WERI-Rb-1 (cell line): ENCODE measurements around the gene HSP90B1.

Source experiments
- DNase-seq: peaks from one replicate; pipeline ENCODE4 v3.0.0-alpha.2; 2020
- H3K27ac ChIP-seq: fragments of 250-450 bp; sonication (Bioruptor Pico); 2 replicates; pipeline ENCODE4 v1.5.1; 2020; ENCODE audit warnings: mild to moderate bottlenecking, moderate library complexity
- H3K27me3 ChIP-seq: fragments of 250-450 bp; sonication (Bioruptor Pico); 2 replicates; pipeline ENCODE4 v1.5.1; 2021; ENCODE audit warnings: mild to moderate bottlenecking, low read depth, moderate library complexity; ENCODE audit not compliant: insufficient read depth, severe bottlenecking
- H3K36me3 ChIP-seq: fragments of 250-450 bp; sonication (Bioruptor Pico); 2 replicates; pipeline ENCODE4 v1.5.1; 2020; ENCODE audit warnings: mild to moderate bottlenecking, moderate library complexity
- H3K4me3 ChIP-seq: 2 replicates; pipeline ENCODE4 v1.5.1; 2011; ENCODE audit warnings: low read depth, mild to moderate bottlenecking, control low read depth, low read length
- H3K9me3 ChIP-seq: fragments of 250-450 bp; sonication (Bioruptor Pico); 2 replicates; pipeline ENCODE4 v1.5.1; 2021; ENCODE audit warnings: mild to moderate bottlenecking, moderate library complexity; ENCODE audit not compliant: severe bottlenecking
- CTCF ChIP-seq: IDR thresholded peaks from 2 replicates; pipeline ENCODE4 v1.5.1; 2011; ENCODE audit warnings: low read depth, mild to moderate bottlenecking, control low read depth, inconsistent platforms, low read length

Gene HSP90B1

DNA sequence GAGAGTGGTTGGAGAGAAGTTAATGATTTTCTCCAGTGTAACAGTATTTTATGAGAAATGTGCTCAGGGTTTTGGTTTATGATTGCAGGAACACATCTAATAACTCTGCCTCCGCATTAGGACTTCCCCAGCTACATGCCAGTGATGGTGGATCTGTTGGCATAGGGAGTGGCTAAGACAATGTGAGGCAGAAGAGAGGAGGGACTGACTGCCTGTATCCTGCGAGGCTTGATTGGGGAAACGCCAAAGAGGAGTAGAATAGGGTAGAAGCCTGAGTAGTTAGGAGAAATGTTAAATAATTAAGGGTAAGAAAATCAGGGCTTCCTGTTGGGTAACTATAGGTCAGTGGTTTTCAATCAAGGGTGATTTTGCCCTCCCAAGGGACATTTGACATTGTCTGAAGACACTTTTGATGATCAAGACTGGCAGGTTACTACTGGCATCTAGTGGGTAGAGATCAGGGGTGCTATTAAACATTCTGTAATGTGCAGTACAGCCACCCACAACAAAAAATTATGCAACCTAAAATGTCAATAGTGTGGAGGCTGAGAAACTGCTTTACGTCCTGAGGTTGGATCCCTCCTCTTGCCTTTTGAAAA lies 48.3 kb downstream of the HSP90B1 start:
- Histone ChIP-seq H3K27me3 (no peaks in the 10 kb centered on the region), H3K36me3 (peaks cover 58% of the 10 kb centered on the region), H3K9me3 (no peaks in the 10 kb centered on the region), H3K4me3 (no peak overlapping the region), H3K27ac (no peak overlapping the region)
- DNase-seq = no peak
- TF ChIP-seq CTCF = no peak

- Histone ChIP-seq H3K36me3 (peaks cover 59% of the 10 kb centered on the region), H3K27ac (no peak overlapping the region), H3K9me3 (no peaks in the 10 kb centered on the region), H3K27me3 (no peaks in the 10 kb centered on the region), H3K4me3 (no peak overlapping the region)
- DNase-seq = no peak
- TF ChIP-seq CTCF = no peak
These were observed 56.6 kb downstream of the HSP90B1 start for GRCh38 chr12:103986829-103987228.

DNA sequence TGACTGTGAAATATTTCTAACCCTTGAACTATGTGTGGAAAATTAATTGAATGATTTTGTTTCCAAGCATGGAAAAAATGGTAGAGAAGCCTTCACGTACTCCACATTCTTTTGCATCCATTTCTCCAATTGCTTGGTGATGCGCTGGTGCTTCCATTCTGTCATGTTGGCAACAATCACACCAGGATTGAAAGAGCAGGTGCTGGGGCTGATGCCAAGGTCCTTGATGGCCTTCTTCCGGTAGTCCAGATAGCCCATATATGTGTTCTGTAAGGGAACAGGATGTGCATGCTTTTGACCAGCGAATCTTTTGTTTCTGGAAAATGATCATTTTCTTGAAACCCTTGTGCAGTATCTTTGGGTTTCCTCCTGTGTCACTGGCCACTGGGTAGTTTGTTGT lies 64.0 kb downstream of the HSP90B1 start:
- TF ChIP-seq CTCF = no peak
- H3K27me3 ChIP-seq = no peaks in the 10 kb centered on the region
- H3K4me3 ChIP-seq = no peak overlapping the region
- H3K9me3 ChIP-seq = no peaks in the 10 kb centered on the region
- no peak overlapping the region for H3K27ac ChIP-seq
- H3K36me3 ChIP-seq = peaks cover 1% of the 10 kb centered on the region
- DNase-seq = no peak

GRCh38 chr12:103996595-103996994 lies 66.4 kb downstream of the HSP90B1 start:
- Histone ChIP-seq H3K4me3 (no peak overlapping the region), H3K9me3 (no peaks in the 10 kb centered on the region), H3K27ac (no peak overlapping the region), H3K27me3 (no peaks in the 10 kb centered on the region), H3K36me3 (no peaks in the 10 kb centered on the region)
- no peak for DNase-seq
- TF ChIP-seq CTCF = no peak

GRCh38 chr12:103997286-103997900 lies 67.2 kb downstream of the HSP90B1 start:
- no peaks in the 10 kb centered on the region for H3K9me3 ChIP-seq
- no peaks in the 10 kb centered on the region for H3K36me3 ChIP-seq
- no peak overlapping the region for H3K27ac ChIP-seq
- no peak for TF ChIP-seq CTCF
- no peak overlapping the region for H3K4me3 ChIP-seq
- no peaks in the 10 kb centered on the region for H3K27me3 ChIP-seq
- no peak for DNase-seq
